Fibroblast of peridontal ligament (primary cell): Measurements from ENCODE around the gene SNX21.

Experiments
- DNase-seq: peaks from one replicate; pipeline ENCODE4 v3.0.0-alpha.2; 2010; ENCODE audit errors: extremely low read depth

Gene SNX21

GRCh38 chr20:45880988-45881788, 47.6 kb downstream of the SNX21 start, which contains the start of gene ZSWIM1:
Gene ZSWIM1 (plus strand): TSS chr20:45881227. CDS start chr20:45882593, 1,366 bp downstream.
- peak; percentile 99 for DNase-seq

GRCh38 chr20:45882469-45883099, 49.0 kb downstream of the SNX21 start:
- DNase-seq, result no peak

- no peak for DNase-seq
Measured at GRCh38 chr20:45883100-45883469, 49.5 kb downstream of the SNX21 start.

GRCh38 chr20:45886590-45887345, 53.2 kb downstream of the SNX21 start:
- DNase-seq, result no peak

GRCh38 chr20:45887346-45887715, 53.7 kb downstream of the SNX21 start, which contains the start of gene SPATA25:
Gene SPATA25 (minus strand): TSS chr20:45887622. CDS start chr20:45887590, 32 bp downstream.
- DNase-seq, result no peak

- DNase-seq, result no peak
Measured at GRCh38 chr20:45888681-45889080, 55.1 kb downstream of the SNX21 start.

- DNase-seq, result peak; percentile 71
Measured at GRCh38 chr20:45890077-45890984, 56.7 kb downstream of the SNX21 start.

GRCh38 chr20:45890985-45891983, 57.7 kb downstream of the SNX21 start, which contains the start of the genes CTSA and NEURL2:
Gene CTSA (plus strand): TSS chr20:45891335. CDS start chr20:45891569, 234 bp downstream.
Gene NEURL2 (minus strand): TSS chr20:45891208. CDS start chr20:45890991, 217 bp downstream.
- peak; percentile 90 for DNase-seq

- DNase-seq, result peak; percentile 39
Measured at GRCh38 chr20:45892049-45892825, 58.6 kb downstream of the SNX21 start.
